Hematopoietic multipotent progenitor cell treated with erythropoietin and hydrocortisone succinate and interleukin-3 and kit ligand, for 8 days (in vitro differentiated cells): ENCODE measurements around the gene FAH.
A peak's percentile ranks its signal among the peaks of the same experiment; 100 is the strongest.
"Not testable (repeated sequence)": the region's sequence is repeated elsewhere in the genome, so short reads cannot be mapped to it uniquely, and the experiment has no call there.

Source experiments
- DNase-seq: peaks from one replicate; pipeline ENCODE4 v3.0.0-alpha.2; 2015

Gene FAH

GRCh38 chr15:80152896-80153876, at the start of gene FAH:
Gene FAH (plus strand): TSS chr15:80152999. CDS start chr15:80153055, 56 bp downstream.
- DNase-seq: peak; percentile 43

- DNase-seq: no peak
These were observed 47.6 kb upstream of the FAH start for GRCh38 chr15:80105193-80105592.

- DNase-seq: no peak
These were observed 47.2 kb upstream of the FAH start for GRCh38 chr15:80105595-80105994.

- DNase-seq: no peak
These were observed 46.7 kb upstream of the FAH start for GRCh38 chr15:80106051-80106450.

GRCh38 chr15:80107204-80107603, 45.6 kb upstream of the FAH start:
- no peak for DNase-seq

- DNase-seq: no peak
These were observed 45.0 kb upstream of the FAH start for GRCh38 chr15:80107774-80108173.

GRCh38 chr15:80109388-80109787, 43.4 kb upstream of the FAH start:
- DNase-seq: no peak

- DNase-seq: no peak
These were observed 41.9 kb upstream of the FAH start for GRCh38 chr15:80110920-80111319.

- DNase-seq: no peak
These were observed 38.7 kb upstream of the FAH start for GRCh38 chr15:80114114-80114513.

GRCh38 chr15:80115021-80115420, 37.8 kb upstream of the FAH start:
- no peak for DNase-seq

GRCh38 chr15:80118956-80119355, 33.8 kb upstream of the FAH start:
- no peak for DNase-seq

GRCh38 chr15:80120636-80121035, 32.2 kb upstream of the FAH start:
- DNase-seq: no peak

- peak; percentile 31 for DNase-seq
These were observed 31.3 kb upstream of the FAH start for GRCh38 chr15:80121546-80121945.

- DNase-seq: no peak
These were observed 29.8 kb upstream of the FAH start for GRCh38 chr15:80123034-80123433.

GRCh38 chr15:80127253-80127652, 25.5 kb upstream of the FAH start:
- DNase-seq: not testable (repeated sequence)

- no peak for DNase-seq
These were observed 24.9 kb upstream of the FAH start for GRCh38 chr15:80127911-80128310.

- DNase-seq: no peak
These were observed 20.4 kb upstream of the FAH start for GRCh38 chr15:80132382-80132781.

- DNase-seq: no peak
These were observed 15.9 kb upstream of the FAH start for GRCh38 chr15:80136854-80137253.

- no peak for DNase-seq
These were observed 13.8 kb upstream of the FAH start for GRCh38 chr15:80138961-80139360.

GRCh38 chr15:80140909-80141308, 11.9 kb upstream of the FAH start:
- no peak for DNase-seq

- DNase-seq: no peak
These were observed 10.7 kb upstream of the FAH start for GRCh38 chr15:80141916-80142598.

GRCh38 chr15:80142646-80143045, 10.2 kb upstream of the FAH start:
- DNase-seq: no peak

- peak; percentile 24 for DNase-seq
These were observed 1.7 kb upstream of the FAH start for GRCh38 chr15:80151148-80151547.

GRCh38 chr15:80151576-80151975, 1.2 kb upstream of the FAH start:
- DNase-seq: peak; percentile 69
